Measurements from ENCODE around the gene HS6ST2.
A peak's percentile ranks its signal among the peaks of the same experiment; 100 is the strongest.

HS6ST2 gene

DNA sequence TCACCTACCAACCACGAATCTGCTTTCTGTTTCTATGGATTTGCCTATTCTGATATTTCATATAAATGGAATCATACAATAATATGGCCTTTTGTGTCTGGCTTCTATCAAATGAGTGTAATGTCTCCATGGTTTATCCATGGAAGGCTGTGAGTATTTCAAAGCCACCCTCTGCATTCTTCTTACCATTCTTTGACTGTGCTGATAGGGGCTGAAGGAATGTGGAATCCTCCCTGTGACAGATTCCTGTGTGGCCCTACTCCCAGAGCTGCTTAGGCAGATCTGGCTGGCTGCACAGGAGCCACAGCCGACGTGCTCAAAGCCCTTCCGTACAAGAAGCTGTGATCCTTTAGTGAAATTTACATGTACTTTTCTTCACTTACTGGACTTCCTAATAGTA is 163.2 kb downstream of the HS6ST2 start:
- H3K36me3 ChIP-seq (ENCODE audit: control insufficient read depth, insufficient read depth, low read length): no peaks in the 10 kb centered on the region
- H3K4me3 ChIP-seq (ENCODE audit: extremely low read depth, insufficient read depth, low read length, poor library complexity, severe bottlenecking): no peak overlapping the region
- peak overlapping the region; percentile 29 for H3K27ac ChIP-seq (ENCODE audit: low read depth, low read length, severe bottlenecking)
- WGBS, 2 experiments (ENCODE audit: insufficient coverage in 2 of 2): no CpG with 5 or more reads among the region's 4 CpGs
- no peaks in the 10 kb centered on the region for H3K9me3 ChIP-seq (ENCODE audit: control insufficient read depth, low read length)
- H3K4me1 ChIP-seq (ENCODE audit: control insufficient read depth, insufficient read depth, low read length, poor library complexity, severe bottlenecking): no peaks in the 10 kb centered on the region

DNA sequence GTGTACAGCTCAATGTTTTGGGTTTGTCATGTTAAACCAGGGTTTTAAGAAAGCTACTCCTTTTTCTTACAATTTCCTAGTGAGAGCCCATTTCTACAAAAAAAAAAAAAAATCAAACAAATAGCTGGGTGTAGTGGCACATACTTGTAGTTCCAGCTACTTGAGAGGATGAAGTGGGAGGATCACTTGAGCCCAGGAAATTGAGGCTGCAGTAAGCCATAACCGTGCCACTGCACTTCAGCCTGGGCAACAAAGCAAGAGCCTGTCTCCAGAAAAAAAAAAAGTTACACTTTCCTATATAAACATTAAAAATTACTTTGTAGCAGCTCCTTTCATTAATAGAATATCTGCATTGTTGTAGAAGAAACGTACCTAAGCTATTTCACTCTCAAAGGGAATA is 166.7 kb downstream of the HS6ST2 start:
- Histone ChIP-seq H3K4me1 (ENCODE audit: control insufficient read depth, insufficient read depth, low read length, poor library complexity, severe bottlenecking) (no peaks in the 10 kb centered on the region), H3K36me3 (ENCODE audit: control insufficient read depth, insufficient read depth, low read length) (no peaks in the 10 kb centered on the region), H3K4me3 (ENCODE audit: extremely low read depth, insufficient read depth, low read length, poor library complexity, severe bottlenecking) (no peak overlapping the region), H3K27ac (ENCODE audit: low read depth, low read length, severe bottlenecking) (no peak overlapping the region), H3K9me3 (ENCODE audit: control insufficient read depth, low read length) (no peaks in the 10 kb centered on the region)
- WGBS, 2 experiments (ENCODE audit: insufficient coverage in 2 of 2): no CpG with 5 or more reads among the region's 2 CpGs

DNA sequence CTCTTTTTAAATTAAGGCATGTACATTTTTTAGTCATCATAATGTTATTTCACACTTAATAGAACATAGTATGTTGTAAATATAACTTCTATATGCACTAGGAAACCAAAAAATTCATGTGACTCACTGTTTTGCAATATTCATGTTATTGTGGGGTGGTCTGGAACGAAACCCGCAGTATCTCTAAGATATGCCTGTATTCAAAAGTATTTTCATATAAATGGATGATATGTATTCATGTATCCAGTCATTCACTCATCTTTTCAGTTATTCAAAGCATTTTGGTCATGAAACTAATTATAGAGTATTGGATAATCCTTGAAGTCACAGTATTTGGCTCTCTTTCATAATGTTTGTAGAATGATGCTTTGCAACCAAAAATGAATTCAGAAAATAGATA is 168.1 kb downstream of the HS6ST2 start:
- Histone ChIP-seq H3K4me3 (ENCODE audit: extremely low read depth, insufficient read depth, low read length, poor library complexity, severe bottlenecking) (no peak overlapping the region), H3K27ac (ENCODE audit: low read depth, low read length, severe bottlenecking) (no peak overlapping the region), H3K4me1 (ENCODE audit: control insufficient read depth, insufficient read depth, low read length, poor library complexity, severe bottlenecking) (no peaks in the 10 kb centered on the region), H3K9me3 (ENCODE audit: control insufficient read depth, low read length) (no peaks in the 10 kb centered on the region), H3K36me3 (ENCODE audit: control insufficient read depth, insufficient read depth, low read length) (no peaks in the 10 kb centered on the region)
- no CpG with 5 or more reads among the region's 2 CpGs for WGBS, 2 experiments (ENCODE audit: insufficient coverage in 2 of 2)

DNA sequence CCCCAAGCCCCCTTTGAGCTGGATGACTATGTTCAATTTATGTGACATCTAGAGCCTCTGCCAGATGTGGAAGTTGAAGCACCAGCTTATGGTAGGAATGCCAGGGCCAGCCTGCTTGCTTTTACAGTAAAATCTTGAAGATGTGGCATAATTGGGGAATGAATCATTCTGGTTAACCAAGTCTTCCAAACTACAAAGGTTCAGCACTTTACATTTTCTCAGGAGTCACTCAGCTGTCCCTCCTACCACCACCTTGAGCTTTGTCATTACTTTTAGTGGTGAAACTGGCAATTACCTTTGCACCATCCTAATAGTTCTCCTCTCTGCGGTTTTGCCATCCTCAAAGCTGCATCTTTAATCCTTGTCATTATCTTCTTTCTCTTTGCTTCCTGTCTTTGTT is 172.2 kb downstream of the HS6ST2 start:
- no CpG with 5 or more reads among the region's 1 CpG for WGBS, 2 experiments (ENCODE audit: insufficient coverage in 2 of 2)
- H3K4me3 ChIP-seq (ENCODE audit: extremely low read depth, insufficient read depth, low read length, poor library complexity, severe bottlenecking): no peak overlapping the region
- H3K4me1 ChIP-seq (ENCODE audit: control insufficient read depth, insufficient read depth, low read length, poor library complexity, severe bottlenecking): peaks cover 5% of the 10 kb centered on the region
- H3K9me3 ChIP-seq (ENCODE audit: control insufficient read depth, low read length): no peaks in the 10 kb centered on the region
- H3K27ac ChIP-seq (ENCODE audit: low read depth, low read length, severe bottlenecking): no peak overlapping the region
- H3K36me3 ChIP-seq (ENCODE audit: control insufficient read depth, insufficient read depth, low read length): no peaks in the 10 kb centered on the region

DNA sequence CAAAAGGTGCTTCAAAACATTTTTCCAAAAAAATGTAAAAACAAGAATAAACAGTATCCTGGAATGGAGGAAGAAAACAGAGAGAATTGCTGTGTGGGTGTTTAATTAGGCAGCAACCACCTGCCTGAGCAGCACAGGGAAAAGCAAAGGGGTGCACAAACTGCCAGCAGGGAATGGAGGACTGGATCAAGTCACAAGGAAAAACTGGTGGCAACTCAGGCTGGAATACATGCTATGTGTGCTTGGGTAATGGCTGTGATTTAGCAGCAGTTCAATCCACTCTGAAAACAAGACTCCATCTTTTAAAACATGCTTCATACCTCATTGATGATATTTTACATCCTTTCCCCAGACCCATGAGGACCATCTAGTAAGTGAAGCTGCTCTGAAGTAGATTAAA is 179.5 kb downstream of the HS6ST2 start:
- H3K4me1 ChIP-seq (ENCODE audit: control insufficient read depth, insufficient read depth, low read length, poor library complexity, severe bottlenecking): peaks cover 5% of the 10 kb centered on the region
- H3K36me3 ChIP-seq (ENCODE audit: control insufficient read depth, insufficient read depth, low read length): no peaks in the 10 kb centered on the region
- H3K4me3 ChIP-seq (ENCODE audit: extremely low read depth, insufficient read depth, low read length, poor library complexity, severe bottlenecking): no peak overlapping the region
- no peaks in the 10 kb centered on the region for H3K9me3 ChIP-seq (ENCODE audit: control insufficient read depth, low read length)
- no peak overlapping the region for H3K27ac ChIP-seq (ENCODE audit: low read depth, low read length, severe bottlenecking)

DNA sequence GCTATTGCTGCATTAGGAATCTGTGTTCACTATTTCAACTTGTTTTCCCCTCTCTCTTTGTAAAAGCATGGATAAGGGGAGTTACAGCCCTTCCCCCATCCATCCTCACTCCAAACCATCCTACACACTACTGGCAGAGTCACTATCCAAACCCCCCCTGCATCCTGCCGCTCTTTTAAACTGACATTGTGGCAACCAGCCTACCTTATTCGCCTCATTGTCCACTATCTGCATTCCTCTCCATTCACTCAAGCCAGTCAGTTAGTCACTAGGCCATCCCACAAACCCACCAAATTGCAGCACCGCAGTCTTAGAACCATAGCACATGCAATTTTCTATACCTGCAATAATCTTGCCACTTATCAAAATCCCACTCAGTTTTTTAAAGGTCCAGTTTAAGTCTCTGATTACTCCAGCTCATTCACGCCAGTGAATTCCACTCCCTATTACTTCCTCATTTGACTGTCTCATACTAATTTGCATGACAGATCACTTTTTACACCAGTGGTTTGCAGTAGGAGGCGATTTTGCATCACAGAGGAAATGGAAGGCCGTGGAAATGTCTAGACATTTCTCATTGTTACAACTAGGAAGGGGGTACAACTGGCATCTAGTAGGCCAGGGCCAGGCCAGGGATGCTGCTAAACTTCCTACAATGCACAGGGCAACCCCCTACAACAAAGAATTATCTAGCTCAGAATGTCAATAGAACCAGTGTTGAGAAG is 181.8 kb downstream of the HS6ST2 start:
- Histone ChIP-seq H3K36me3 (ENCODE audit: control insufficient read depth, insufficient read depth, low read length) (no peaks in the 10 kb centered on the region), H3K4me3 (ENCODE audit: extremely low read depth, insufficient read depth, low read length, poor library complexity, severe bottlenecking) (no peak overlapping the region), H3K9me3 (ENCODE audit: control insufficient read depth, low read length) (no peaks in the 10 kb centered on the region), H3K27ac (ENCODE audit: low read depth, low read length, severe bottlenecking) (no peak overlapping the region), H3K4me1 (ENCODE audit: control insufficient read depth, insufficient read depth, low read length, poor library complexity, severe bottlenecking) (no peaks in the 10 kb centered on the region)
- 40 to 44% methylated on average over 1 to 3 of the region's 6 CpGs for WGBS, 2 experiments (ENCODE audit: insufficient coverage in 2 of 2)

DNA sequence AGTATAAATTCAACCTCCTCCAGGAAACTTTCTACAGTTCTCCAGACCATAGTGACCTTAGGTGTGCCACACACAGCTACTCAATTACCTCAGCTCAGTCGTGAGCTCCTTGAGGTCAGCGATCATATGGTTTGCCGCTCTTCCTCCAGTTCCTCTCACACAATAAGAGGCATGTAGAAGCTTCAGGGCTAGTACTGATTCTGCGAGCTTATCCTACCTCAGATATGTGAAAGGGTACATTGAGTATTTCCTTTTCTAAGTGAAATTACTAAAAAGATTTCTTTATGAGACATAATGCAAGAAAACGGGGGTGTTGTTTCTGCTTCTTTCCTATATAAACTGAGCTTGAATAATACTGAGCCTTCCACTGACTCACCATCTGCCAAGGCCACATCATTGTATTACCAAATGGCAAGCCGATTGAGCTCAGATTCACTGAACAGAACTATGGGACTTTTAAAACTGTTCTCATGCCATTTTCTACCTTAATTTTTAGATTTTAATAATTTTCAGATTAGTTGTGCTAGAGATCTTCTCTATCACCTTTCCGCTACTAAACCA is 183.1 kb downstream of the HS6ST2 start:
- Histone ChIP-seq H3K4me1 (ENCODE audit: control insufficient read depth, insufficient read depth, low read length, poor library complexity, severe bottlenecking) (no peaks in the 10 kb centered on the region), H3K9me3 (ENCODE audit: control insufficient read depth, low read length) (no peaks in the 10 kb centered on the region), H3K4me3 (ENCODE audit: extremely low read depth, insufficient read depth, low read length, poor library complexity, severe bottlenecking) (no peak overlapping the region), H3K27ac (ENCODE audit: low read depth, low read length, severe bottlenecking) (no peak overlapping the region), H3K36me3 (ENCODE audit: control insufficient read depth, insufficient read depth, low read length) (no peaks in the 10 kb centered on the region)
- 80% methylated on average over 1 of the region's 7 CpGs; no CpG with 5 or more reads in 1 of the 2 experiments for WGBS, 2 experiments (ENCODE audit: insufficient coverage in 2 of 2)

DNA sequence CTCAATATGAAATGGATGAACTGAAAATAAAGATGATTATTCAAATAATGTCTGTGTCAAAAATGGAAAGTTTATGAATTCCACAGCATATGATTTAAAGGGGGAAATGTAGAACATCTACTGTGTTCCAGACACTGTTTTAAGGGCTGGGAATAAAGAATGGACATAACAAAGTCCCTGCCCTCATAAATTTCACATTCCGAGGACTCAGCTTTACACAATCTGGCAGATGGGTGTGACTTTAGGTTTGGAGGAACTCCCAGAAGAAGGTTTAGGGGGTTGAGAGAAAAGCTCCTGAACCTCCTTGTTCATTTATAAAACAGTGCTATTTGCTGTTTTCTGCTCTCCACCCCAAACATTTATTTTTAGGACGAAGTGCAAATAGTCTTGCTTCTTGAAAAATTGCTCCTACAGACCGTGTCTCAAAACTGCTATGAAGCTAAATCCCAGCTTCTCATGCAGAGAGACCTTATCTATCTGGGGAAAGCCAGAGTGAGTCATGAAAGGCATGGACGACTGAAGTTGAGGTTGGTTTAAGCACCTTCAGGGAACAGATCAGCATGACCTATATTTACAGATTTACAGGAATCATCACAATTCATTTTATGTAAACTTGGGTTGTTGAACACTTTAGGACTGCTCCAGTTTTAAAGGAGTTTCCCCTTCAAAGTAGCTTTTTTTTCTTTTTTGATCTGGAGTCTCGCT is 184.3 kb downstream of the HS6ST2 start:
- H3K9me3 ChIP-seq (ENCODE audit: control insufficient read depth, low read length): no peaks in the 10 kb centered on the region
- 80% methylated on average over 1 of the region's 5 CpGs; no CpG with 5 or more reads in 1 of the 2 experiments for WGBS, 2 experiments (ENCODE audit: insufficient coverage in 2 of 2)
- H3K27ac ChIP-seq (ENCODE audit: low read depth, low read length, severe bottlenecking): no peak overlapping the region
- no peaks in the 10 kb centered on the region for H3K36me3 ChIP-seq (ENCODE audit: control insufficient read depth, insufficient read depth, low read length)
- H3K4me3 ChIP-seq (ENCODE audit: extremely low read depth, insufficient read depth, low read length, poor library complexity, severe bottlenecking): no peak overlapping the region
- H3K4me1 ChIP-seq (ENCODE audit: control insufficient read depth, insufficient read depth, low read length, poor library complexity, severe bottlenecking): no peaks in the 10 kb centered on the region

DNA sequence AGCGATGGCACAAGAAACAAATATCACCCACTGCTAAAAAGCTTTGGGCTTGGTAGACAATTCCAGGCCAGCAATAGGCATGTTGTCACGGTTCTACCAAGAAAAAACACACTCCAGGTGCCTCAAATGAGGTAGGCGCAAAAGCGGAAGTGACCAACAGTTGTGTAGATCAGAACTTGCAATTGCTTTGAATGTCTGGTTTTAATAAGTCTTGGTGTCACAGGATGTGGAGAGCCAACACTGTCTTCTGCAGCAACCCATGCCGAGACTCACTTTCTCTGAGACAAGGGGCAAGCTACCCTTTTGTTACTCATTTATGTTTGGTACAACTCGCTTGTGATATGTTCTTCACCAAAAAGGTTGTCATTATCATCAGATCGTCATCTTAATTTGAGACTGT is 188.8 kb downstream of the HS6ST2 start:
- Histone ChIP-seq H3K36me3 (ENCODE audit: control insufficient read depth, insufficient read depth, low read length) (no peaks in the 10 kb centered on the region), H3K4me3 (ENCODE audit: extremely low read depth, insufficient read depth, low read length, poor library complexity, severe bottlenecking) (no peak overlapping the region), H3K27ac (ENCODE audit: low read depth, low read length, severe bottlenecking) (no peak overlapping the region), H3K9me3 (ENCODE audit: control insufficient read depth, low read length) (no peaks in the 10 kb centered on the region), H3K4me1 (ENCODE audit: control insufficient read depth, insufficient read depth, low read length, poor library complexity, severe bottlenecking) (no peaks in the 10 kb centered on the region)
- WGBS, 2 experiments (ENCODE audit: insufficient coverage in 2 of 2): 100% methylated on average over 1 of the region's 7 CpGs

DNA sequence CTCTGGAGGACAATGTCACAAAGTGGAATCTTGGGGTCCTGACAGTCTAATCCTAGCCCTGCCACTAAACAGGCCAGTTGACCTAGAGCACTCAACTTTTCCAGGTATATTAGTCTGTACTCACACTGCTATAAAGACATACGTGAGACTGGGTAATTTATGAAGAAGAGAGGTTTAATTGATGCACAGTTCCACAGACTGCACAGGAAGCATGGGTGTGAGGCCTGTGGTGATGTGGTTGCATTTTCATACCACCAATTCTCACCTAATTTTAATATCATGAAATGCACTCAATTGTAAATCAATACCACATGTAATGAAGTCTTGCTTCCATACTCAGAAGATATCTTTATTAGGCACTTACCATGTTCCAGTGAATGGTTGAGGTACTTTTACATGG is 192.0 kb downstream of the HS6ST2 start:
- no peaks in the 10 kb centered on the region for H3K36me3 ChIP-seq (ENCODE audit: control insufficient read depth, insufficient read depth, low read length)
- H3K4me3 ChIP-seq (ENCODE audit: extremely low read depth, insufficient read depth, low read length, poor library complexity, severe bottlenecking): no peak overlapping the region
- H3K9me3 ChIP-seq (ENCODE audit: control insufficient read depth, low read length): no peaks in the 10 kb centered on the region
- WGBS, 2 experiments (ENCODE audit: insufficient coverage in 2 of 2): no CpG with 5 or more reads among the region's 1 CpG
- H3K27ac ChIP-seq (ENCODE audit: low read depth, low read length, severe bottlenecking): no peak overlapping the region
- H3K4me1 ChIP-seq (ENCODE audit: control insufficient read depth, insufficient read depth, low read length, poor library complexity, severe bottlenecking): no peaks in the 10 kb centered on the region

DNA sequence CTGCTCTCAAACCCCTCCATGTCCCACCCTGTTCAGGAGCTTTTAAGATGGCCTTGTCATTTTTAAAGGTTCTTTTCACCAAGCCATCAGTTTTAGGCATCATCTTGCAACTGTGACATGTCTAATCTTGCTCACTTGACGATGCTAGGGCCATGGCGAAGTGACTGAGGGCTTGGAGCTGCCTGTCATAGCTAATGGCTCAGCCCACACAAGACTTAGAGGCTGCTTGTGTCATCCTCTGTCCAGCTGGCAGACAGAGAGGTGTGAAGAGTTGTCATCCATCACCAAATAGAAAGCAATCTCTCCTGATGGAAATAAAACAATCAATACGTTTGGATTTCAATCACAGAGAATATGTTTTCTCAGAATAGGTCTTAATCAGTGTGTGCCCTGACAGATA is 194.9 kb downstream of the HS6ST2 start:
- H3K4me1 ChIP-seq (ENCODE audit: control insufficient read depth, insufficient read depth, low read length, poor library complexity, severe bottlenecking): no peaks in the 10 kb centered on the region
- WGBS, 2 experiments (ENCODE audit: insufficient coverage in 2 of 2): 80 to 100% methylated on average over 1 of the region's 3 CpGs
- no peaks in the 10 kb centered on the region for H3K9me3 ChIP-seq (ENCODE audit: control insufficient read depth, low read length)
- no peak overlapping the region for H3K4me3 ChIP-seq (ENCODE audit: extremely low read depth, insufficient read depth, low read length, poor library complexity, severe bottlenecking)
- H3K36me3 ChIP-seq (ENCODE audit: control insufficient read depth, insufficient read depth, low read length): no peaks in the 10 kb centered on the region
- H3K27ac ChIP-seq (ENCODE audit: low read depth, low read length, severe bottlenecking): no peak overlapping the region
